ENCODE data around the gene GCNT3.

The GCNT3 gene

GRCh38 chr15:59659366-59659765 lies 47.8 kb downstream of the GCNT3 start:
- H3K36me3 ChIP-seq (ENCODE audit: control insufficient read depth, insufficient read depth, low read length): no peaks in the 10 kb centered on the region
- no peak overlapping the region for H3K9ac ChIP-seq (ENCODE audit: low read depth, low read length)

DNA sequence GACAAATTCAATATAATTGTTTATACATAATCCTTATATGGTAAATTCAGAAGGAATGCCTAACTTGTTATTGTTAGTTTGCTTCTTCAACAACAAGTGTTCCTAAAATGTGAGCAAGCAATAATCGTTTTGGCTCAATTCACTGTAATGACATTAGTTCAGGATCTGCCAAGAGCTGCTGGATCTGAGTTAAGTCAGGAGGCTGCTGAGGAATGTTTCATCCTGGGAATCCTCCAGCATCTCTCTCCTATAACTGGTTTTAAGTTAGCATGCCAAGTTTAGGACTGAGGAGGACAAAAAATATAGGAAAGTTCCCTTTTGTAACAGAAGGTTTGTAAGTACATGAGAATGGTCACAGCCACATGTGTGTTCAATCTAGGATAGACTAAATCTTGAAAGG lies 50.7 kb downstream of the GCNT3 start:
- H3K4me1 ChIP-seq (ENCODE audit: control insufficient read depth, insufficient read depth, low read length): no peaks in the 10 kb centered on the region
- no peaks in the 10 kb centered on the region for H3K27me3 ChIP-seq (ENCODE audit: control insufficient read depth, insufficient read depth, low read length)
- H3K4me3 ChIP-seq (ENCODE audit: low read depth, low read length): no peak overlapping the region
- no peak overlapping the region for H3K9ac ChIP-seq (ENCODE audit: low read depth, low read length)
- H3K36me3 ChIP-seq (ENCODE audit: control insufficient read depth, insufficient read depth, low read length): no peaks in the 10 kb centered on the region
- H3K9me3 ChIP-seq (ENCODE audit: control insufficient read depth, insufficient read depth, low read length): no peaks in the 10 kb centered on the region

More at GRCh38 chr15:59659366-59659765, 47.8 kb downstream of the GCNT3 start:
- H3K9me3 ChIP-seq (ENCODE audit: control insufficient read depth, insufficient read depth, low read length): no peaks in the 10 kb centered on the region
- H3K27me3 ChIP-seq (ENCODE audit: control insufficient read depth, insufficient read depth, low read length): no peaks in the 10 kb centered on the region
- peaks cover 3% of the 10 kb centered on the region for H3K4me1 ChIP-seq (ENCODE audit: control insufficient read depth, insufficient read depth, low read length)
- H3K4me3 ChIP-seq (ENCODE audit: low read depth, low read length): no peak overlapping the region

GRCh38 chr15:59668556-59668955 lies 57.0 kb downstream of the GCNT3 start:
- H3K9me3 ChIP-seq (ENCODE audit: control insufficient read depth, insufficient read depth, low read length): no peaks in the 10 kb centered on the region
- H3K9ac ChIP-seq (ENCODE audit: low read depth, low read length): no peak overlapping the region
- peaks cover 6% of the 10 kb centered on the region for H3K36me3 ChIP-seq (ENCODE audit: control insufficient read depth, insufficient read depth, low read length)
- H3K27me3 ChIP-seq (ENCODE audit: control insufficient read depth, insufficient read depth, low read length): no peaks in the 10 kb centered on the region
- no peaks in the 10 kb centered on the region for H3K4me1 ChIP-seq (ENCODE audit: control insufficient read depth, insufficient read depth, low read length)
- no peak overlapping the region for H3K4me3 ChIP-seq (ENCODE audit: low read depth, low read length)
